Chondrocyte (in vitro differentiated cells): ENCODE data around the gene OTOS. TPM values are rescaled to one million over a fixed set of nuclear protein-coding genes. Genes with fewer than 3 reads are reported as not detected.

Source experiments
- DNase-seq: peaks from one replicate; pipeline ENCODE4 v3.0.0; 2021; ENCODE audit warnings: mixed read lengths, low spot score
- H3K27ac Mint-ChIP-seq: one replicate; pipeline ENCODE4 v1.8.0; 2021; ENCODE audit warnings: mild to moderate bottlenecking, moderate library complexity, mixed read lengths; ENCODE audit not compliant: unreplicated experiment
- H3K27me3 Mint-ChIP-seq: 2 replicates; pipeline ENCODE4 v1.8.0; 2021; ENCODE audit warnings: low read depth, mixed read lengths
- H3K36me3 Mint-ChIP-seq: 2 replicates; pipeline ENCODE4 v1.8.0; 2021; ENCODE audit warnings: low read depth, mixed read lengths
- H3K4me1 Mint-ChIP-seq: 2 replicates; pipeline ENCODE4 v1.8.0; 2021; ENCODE audit warnings: low read depth, mild to moderate bottlenecking, mixed read lengths
- H3K4me3 Mint-ChIP-seq: one replicate; pipeline ENCODE4 v1.8.0; 2021; ENCODE audit warnings: mild to moderate bottlenecking, moderate library complexity, mixed read lengths; ENCODE audit not compliant: unreplicated experiment
- H3K9me3 Mint-ChIP-seq: 2 replicates; pipeline ENCODE4 v1.8.0; 2021; ENCODE audit warnings: low read depth, mixed read lengths
- CTCF ChIP-seq: fragments of 200-600 bp; sonication (generic); IDR thresholded peaks from 2 replicates; pipeline ENCODE4 v1.5.0; 2021; ENCODE audit warnings: antibody characterized with exemption, mild to moderate bottlenecking, moderate library complexity
- total RNA-seq: library from RNA; stranded (reverse); gene quantifications from 3 replicates; pipeline ENCODE4 v1.2.1, GENCODE V29; 2021

Gene OTOS
- total RNA-seq, 1 donor from 2014 or later: not detected

- H3K36me3 Mint-ChIP-seq: peaks cover 26% of the 10 kb centered on the region
- DNase-seq: peak; percentile 36
- no peak overlapping the region for H3K4me3 Mint-ChIP-seq
- H3K27ac Mint-ChIP-seq: no peak overlapping the region
- no peaks in the 10 kb centered on the region for H3K27me3 Mint-ChIP-seq
- H3K9me3 Mint-ChIP-seq: peaks cover 19% of the 10 kb centered on the region
- TF ChIP-seq CTCF: no peak
- H3K4me1 Mint-ChIP-seq: no peaks in the 10 kb centered on the region
These were observed 16.4 kb downstream of the OTOS start for GRCh38 chr2:240123821-240124650.

GRCh38 chr2:240121675-240122074, 18.8 kb downstream of the OTOS start:
- Mint-ChIP-seq H3K36me3 (peaks cover 9% of the 10 kb centered on the region), H3K4me3 (no peak overlapping the region), H3K4me1 (no peaks in the 10 kb centered on the region), H3K27me3 (no peaks in the 10 kb centered on the region), H3K27ac (no peak overlapping the region), H3K9me3 (peaks cover 26% of the 10 kb centered on the region)
- no peak for TF ChIP-seq CTCF
- peak; percentile 44 for DNase-seq

DNA sequence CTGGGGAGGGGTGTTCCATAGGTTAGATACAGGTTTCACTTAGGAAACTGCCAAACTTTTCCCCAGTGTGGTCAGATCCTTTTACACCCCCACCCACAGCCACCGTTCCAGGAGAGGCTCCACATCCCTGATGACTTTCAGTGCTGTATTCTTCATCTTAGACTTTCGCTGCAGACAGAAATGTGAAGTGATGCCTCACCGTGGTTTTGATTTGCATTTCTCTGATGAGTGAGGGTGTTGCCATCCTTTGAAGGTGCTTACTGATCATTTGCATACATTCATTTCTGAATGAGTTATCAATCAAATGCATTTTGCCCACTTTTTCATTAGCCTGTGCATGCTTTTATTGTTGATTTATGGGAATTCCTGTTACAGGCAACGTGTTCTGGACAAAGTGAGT, 19.3 kb downstream of the OTOS start:
- no peak for TF ChIP-seq CTCF
- Mint-ChIP-seq H3K4me3 (no peak overlapping the region), H3K36me3 (peaks cover 8% of the 10 kb centered on the region), H3K27me3 (no peaks in the 10 kb centered on the region), H3K27ac (no peak overlapping the region), H3K4me1 (no peaks in the 10 kb centered on the region), H3K9me3 (peaks cover 25% of the 10 kb centered on the region)
- no peak for DNase-seq

GRCh38 chr2:240114233-240114632, 26.2 kb downstream of the OTOS start:
- no peak for TF ChIP-seq CTCF
- Mint-ChIP-seq H3K36me3 (peaks cover 4% of the 10 kb centered on the region), H3K4me3 (no peak overlapping the region), H3K27me3 (peaks cover 18% of the 10 kb centered on the region), H3K9me3 (peaks cover 17% of the 10 kb centered on the region), H3K4me1 (no peaks in the 10 kb centered on the region), H3K27ac (no peak overlapping the region)
- no peak for DNase-seq

DNA sequence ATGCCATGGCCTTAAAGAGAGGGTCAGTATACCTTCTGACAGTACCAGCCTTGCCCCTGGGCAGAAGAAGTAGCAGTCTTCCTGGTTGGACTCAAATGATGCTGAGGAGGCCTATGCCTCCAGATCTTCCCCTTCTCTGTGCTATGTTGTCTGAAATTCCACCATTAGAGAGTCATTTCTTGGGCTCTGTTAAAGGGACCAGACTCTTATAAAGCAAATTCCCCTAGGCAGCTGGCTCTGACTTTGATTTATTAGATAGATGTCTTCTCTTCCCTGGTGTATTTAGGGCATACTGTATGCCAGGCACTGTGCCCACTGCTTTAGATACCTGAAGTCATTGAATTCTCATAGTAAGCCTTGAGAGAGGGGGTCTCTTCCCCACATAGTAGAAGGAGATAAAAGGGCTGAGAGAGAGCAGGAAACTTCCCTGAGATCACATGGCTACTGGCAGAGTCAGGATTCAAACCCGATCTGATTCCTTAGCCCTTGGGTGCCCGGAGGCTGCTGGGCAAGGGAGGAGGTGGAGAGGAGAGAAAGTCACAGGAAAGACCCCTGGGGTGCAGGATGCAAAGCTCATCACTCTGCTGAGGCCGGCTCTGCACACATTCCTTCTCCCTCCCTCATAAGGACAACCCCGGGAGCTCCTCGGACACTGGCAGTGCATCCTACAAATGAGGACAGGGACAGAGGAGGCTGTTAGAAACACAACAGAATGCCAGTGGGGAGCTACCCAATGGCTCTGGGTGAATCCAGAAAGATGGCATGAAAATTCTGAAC, 27.4 kb downstream of the OTOS start:
- Mint-ChIP-seq H3K4me3 (no peak overlapping the region), H3K9me3 (peaks cover 12% of the 10 kb centered on the region), H3K4me1 (no peaks in the 10 kb centered on the region), H3K36me3 (peaks cover 4% of the 10 kb centered on the region), H3K27me3 (peaks cover 22% of the 10 kb centered on the region), H3K27ac (no peak overlapping the region)
- no peak for DNase-seq
- no peak for TF ChIP-seq CTCF
